Mesendoderm (in vitro differentiated cells): ENCODE data around the gene TTC12.

ENCODE experiments used
- DNase-seq: peaks from one replicate; pipeline ENCODE4 v3.0.0; 2013
- H2AK5ac ChIP-seq: 2 replicates; pipeline ENCODE4 v1.6.1; 2013; ENCODE audit warnings: low read length, inconsistent platforms
- H2BK120ac ChIP-seq: 2 replicates; pipeline ENCODE4 v1.6.1; 2013; ENCODE audit warnings: low read depth, mild to moderate bottlenecking, low read length, moderate library complexity, mixed read lengths
- H2BK15ac ChIP-seq: replicated peaks from 2 replicates; pipeline ENCODE4 v1.6.1; 2013; ENCODE audit warnings: low read depth, mild to moderate bottlenecking, moderate library complexity
- H2BK5ac ChIP-seq: 2 replicates; pipeline ENCODE4 v1.6.1; 2013; ENCODE audit warnings: low read length, inconsistent platforms
- H3K18ac ChIP-seq: 2 replicates; pipeline ENCODE4 v1.6.1; 2013; ENCODE audit warnings: mild to moderate bottlenecking, low read length, mixed read lengths
- H3K23ac ChIP-seq: one replicate; pipeline ENCODE4 v1.6.1; 2013; ENCODE audit warnings: low read length
- H3K27ac ChIP-seq: 2 replicates; pipeline ENCODE4 v1.5.1; 2013; ENCODE audit warnings: low read depth, mild to moderate bottlenecking, inconsistent platforms, low read length, moderate library complexity
- H3K27me3 ChIP-seq: 2 replicates; pipeline ENCODE4 v1.6.1; 2013; ENCODE audit warnings: low read length, control low read depth, mild to moderate bottlenecking, inconsistent platforms; ENCODE audit not compliant: insufficient read depth, poor library complexity
- H3K36me3 ChIP-seq: 2 replicates; pipeline ENCODE4 v1.6.1; 2013; ENCODE audit warnings: low read length, inconsistent platforms; ENCODE audit not compliant: control insufficient read depth, insufficient read depth
- H3K4ac ChIP-seq: one replicate; pipeline ENCODE4 v1.6.1; 2013; ENCODE audit warnings: low read depth, mild to moderate bottlenecking, low read length, moderate library complexity
- H3K4me1 ChIP-seq: 2 replicates; pipeline ENCODE4 v1.6.1; 2013; ENCODE audit warnings: low read depth, low read length, inconsistent platforms; ENCODE audit not compliant: control insufficient read depth
- H3K4me2 ChIP-seq: 2 replicates; pipeline ENCODE4 v1.6.1; 2013; ENCODE audit warnings: low read length
- H3K4me3 ChIP-seq: 2 replicates; pipeline ENCODE4 v1.5.1; 2013; ENCODE audit warnings: mild to moderate bottlenecking, low read length
- H3K56ac ChIP-seq: one replicate; pipeline ENCODE4 v1.6.1; 2013; ENCODE audit warnings: low read length
- H3K79me1 ChIP-seq: 2 replicates; pipeline ENCODE4 v1.6.1; 2013; ENCODE audit warnings: low read length, inconsistent platforms
- H3K79me2 ChIP-seq: 2 replicates; pipeline ENCODE4 v1.6.1; 2013; ENCODE audit warnings: mild to moderate bottlenecking, low read length; ENCODE audit not compliant: control insufficient read depth, insufficient read depth
- H3K9ac ChIP-seq: 2 replicates; pipeline ENCODE4 v1.6.1; 2013; ENCODE audit warnings: low read length, inconsistent platforms
- H4K5ac ChIP-seq: one replicate; pipeline ENCODE4 v1.6.1; 2013; ENCODE audit warnings: low read length
- H4K8ac ChIP-seq: one replicate; pipeline ENCODE4 v1.6.1; 2013; ENCODE audit warnings: low read depth, mild to moderate bottlenecking, control low read depth, low read length, moderate library complexity
- WGBS: extraction: QIAGEN DNeasy Blood & Tissue Kit; methylation state at CpG from one replicate; pipeline ENCODE4 v1.1.7; 2013; ENCODE audit warnings: low lambda C conversion rate, missing lambda C conversion rate; ENCODE audit not compliant: insufficient coverage; ENCODE audit errors: extremely low coverage; 5-methylcytosine and 5-hydroxymethylcytosine counted together

The TTC12 gene

GRCh38 chr11:113351480-113351879 lies 37.1 kb downstream of the TTC12 start:
- no CpG with 5 or more reads among the region's 4 CpGs for WGBS

GRCh38 chr11:113356203-113356602 lies 41.8 kb downstream of the TTC12 start:
- Histone ChIP-seq H4K5ac (no peak overlapping the region), H3K27me3 (no peaks in the 10 kb centered on the region), H3K4me1 (peaks cover 3% of the 10 kb centered on the region), H3K27ac (no peak overlapping the region), H2AK5ac (no peak overlapping the region), H3K36me3 (no peaks in the 10 kb centered on the region), H3K4me2 (no peak overlapping the region), H2BK5ac (no peak overlapping the region), H3K79me1 (no peaks in the 10 kb centered on the region), H3K9ac (no peak overlapping the region), H3K18ac (no peak overlapping the region), H3K4me3 (no peak overlapping the region), H3K23ac (no peak overlapping the region), H3K56ac (no peak overlapping the region), H4K8ac (no peak overlapping the region), H2BK120ac (no peak overlapping the region), H2BK15ac (no peak overlapping the region), H3K4ac (no peak overlapping the region), H3K79me2 (no peaks in the 10 kb centered on the region)
- WGBS, result no CpG with 5 or more reads among the region's 3 CpGs
- no peak for DNase-seq

More at GRCh38 chr11:113351480-113351879, 37.1 kb downstream of the TTC12 start:
- Histone ChIP-seq H3K79me2 (no peaks in the 10 kb centered on the region), H3K9ac (no peak overlapping the region), H2AK5ac (no peak overlapping the region), H3K79me1 (no peaks in the 10 kb centered on the region), H3K27ac (no peak overlapping the region), H3K4me2 (no peak overlapping the region), H3K36me3 (no peaks in the 10 kb centered on the region), H3K18ac (no peak overlapping the region), H2BK15ac (no peak overlapping the region), H2BK5ac (no peak overlapping the region), H3K27me3 (no peaks in the 10 kb centered on the region), H2BK120ac (no peak overlapping the region), H3K4me3 (no peak overlapping the region), H3K4ac (no peak overlapping the region), H3K23ac (no peak overlapping the region), H4K8ac (no peak overlapping the region), H3K4me1 (peaks cover 4% of the 10 kb centered on the region), H3K56ac (no peak overlapping the region), H4K5ac (no peak overlapping the region)
- DNase-seq, result peak; percentile 19

GRCh38 chr11:113363406-113363805 lies 49.0 kb downstream of the TTC12 start:
- DNase-seq, result no peak
- Histone ChIP-seq H3K9ac (no peak overlapping the region), H3K56ac (no peak overlapping the region), H3K27ac (no peak overlapping the region), H3K23ac (no peak overlapping the region), H3K4me3 (no peak overlapping the region), H2AK5ac (no peak overlapping the region), H3K18ac (no peak overlapping the region), H2BK120ac (no peak overlapping the region), H3K79me1 (no peaks in the 10 kb centered on the region), H3K4me1 (no peaks in the 10 kb centered on the region), H2BK15ac (no peak overlapping the region), H3K36me3 (no peaks in the 10 kb centered on the region), H3K79me2 (no peaks in the 10 kb centered on the region), H3K27me3 (no peaks in the 10 kb centered on the region), H3K4me2 (no peak overlapping the region), H4K5ac (no peak overlapping the region), H3K4ac (no peak overlapping the region), H2BK5ac (no peak overlapping the region), H4K8ac (no peak overlapping the region)
- no CpG with 5 or more reads among the region's 5 CpGs for WGBS

GRCh38 chr11:113363996-113364641 lies 49.7 kb downstream of the TTC12 start:
- Histone ChIP-seq H2BK15ac (no peak overlapping the region), H2BK5ac (no peak overlapping the region)

GRCh38 chr11:113365895-113366294 lies 51.5 kb downstream of the TTC12 start:
- Histone ChIP-seq H3K56ac (no peak overlapping the region), H2BK5ac (no peak overlapping the region), H3K18ac (no peak overlapping the region), H2BK120ac (no peak overlapping the region), H3K27ac (no peak overlapping the region), H4K8ac (no peak overlapping the region), H2AK5ac (no peak overlapping the region), H4K5ac (no peak overlapping the region), H3K9ac (no peak overlapping the region), H3K4me3 (no peak overlapping the region), H3K36me3 (no peaks in the 10 kb centered on the region), H3K4me1 (peaks cover 8% of the 10 kb centered on the region), H2BK15ac (no peak overlapping the region), H3K4me2 (no peak overlapping the region), H3K4ac (no peak overlapping the region), H3K79me1 (no peaks in the 10 kb centered on the region), H3K79me2 (no peaks in the 10 kb centered on the region), H3K23ac (no peak overlapping the region), H3K27me3 (no peaks in the 10 kb centered on the region)
- WGBS, result no CpG with 5 or more reads among the region's 5 CpGs
- DNase-seq, result no peak

More at GRCh38 chr11:113363996-113364641, 49.7 kb downstream of the TTC12 start:
- H3K4me3 ChIP-seq, result no peak overlapping the region
- no peaks in the 10 kb centered on the region for H3K36me3 ChIP-seq
- H3K56ac ChIP-seq, result no peak overlapping the region
- no peaks in the 10 kb centered on the region for H3K79me1 ChIP-seq
- no peak overlapping the region for H4K5ac ChIP-seq
- no peak overlapping the region for H3K4ac ChIP-seq
- no CpG with 5 or more reads among the region's 7 CpGs for WGBS
- no peak overlapping the region for H3K23ac ChIP-seq
- no peak for DNase-seq
- H3K18ac ChIP-seq, result no peak overlapping the region
- no peak overlapping the region for H3K27ac ChIP-seq
- H2AK5ac ChIP-seq, result no peak overlapping the region
- H4K8ac ChIP-seq, result no peak overlapping the region
- no peaks in the 10 kb centered on the region for H3K27me3 ChIP-seq
- no peak overlapping the region for H3K9ac ChIP-seq
- H3K4me1 ChIP-seq, result no peaks in the 10 kb centered on the region
- H3K79me2 ChIP-seq, result no peaks in the 10 kb centered on the region
- no peak overlapping the region for H3K4me2 ChIP-seq
- H2BK120ac ChIP-seq, result no peak overlapping the region

- H4K5ac ChIP-seq, result no peak overlapping the region
- H2BK15ac ChIP-seq, result no peak overlapping the region
- no peaks in the 10 kb centered on the region for H3K79me2 ChIP-seq
- H3K27ac ChIP-seq, result no peak overlapping the region
- no peaks in the 10 kb centered on the region for H3K27me3 ChIP-seq
- H3K9ac ChIP-seq, result no peak overlapping the region
- H3K18ac ChIP-seq, result no peak overlapping the region
- no peaks in the 10 kb centered on the region for H3K79me1 ChIP-seq
- no peak overlapping the region for H2BK120ac ChIP-seq
- no CpG with 5 or more reads among the region's 3 CpGs for WGBS
- H2AK5ac ChIP-seq, result no peak overlapping the region
- no peak overlapping the region for H3K4me3 ChIP-seq
- peaks cover 8% of the 10 kb centered on the region for H3K4me1 ChIP-seq
- H3K4ac ChIP-seq, result no peak overlapping the region
- H2BK5ac ChIP-seq, result no peak overlapping the region
- no peaks in the 10 kb centered on the region for H3K36me3 ChIP-seq
- H3K23ac ChIP-seq, result no peak overlapping the region
- DNase-seq, result peak; percentile 78
- H3K4me2 ChIP-seq, result no peak overlapping the region
- H3K56ac ChIP-seq, result no peak overlapping the region
- H4K8ac ChIP-seq, result no peak overlapping the region
Measured at GRCh38 chr11:113369411-113369810, 55.0 kb downstream of the TTC12 start.
